ENCODE measurements around the gene KRTAP10-7.
"Not testable (repeated sequence)": the region's sequence is repeated elsewhere in the genome, so short reads cannot be mapped to it uniquely, and the experiment has no call there.

KRTAP10-7 gene

DNA sequence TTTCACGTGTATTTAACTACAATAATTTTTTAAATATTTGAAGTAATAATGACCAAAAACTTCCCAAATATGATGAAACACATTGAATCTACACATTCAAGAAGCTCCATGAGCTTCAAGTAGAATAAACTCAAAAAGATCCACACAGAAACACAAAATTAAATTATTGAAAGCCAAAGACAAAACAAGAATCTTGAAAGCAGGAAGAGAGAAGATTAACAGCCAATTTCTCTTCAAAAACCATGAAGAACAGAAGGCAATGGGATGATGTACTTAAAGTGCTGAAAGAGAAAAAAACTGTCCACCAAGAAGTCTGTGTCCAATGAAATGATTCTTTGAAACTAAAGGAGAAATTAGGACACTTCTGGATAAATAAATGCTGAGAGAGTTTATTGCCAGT lies 31.7 kb downstream of the KRTAP10-7 start:
- no peak for DNase-seq (ENCODE audit: low read depth, low spot score)

DNA sequence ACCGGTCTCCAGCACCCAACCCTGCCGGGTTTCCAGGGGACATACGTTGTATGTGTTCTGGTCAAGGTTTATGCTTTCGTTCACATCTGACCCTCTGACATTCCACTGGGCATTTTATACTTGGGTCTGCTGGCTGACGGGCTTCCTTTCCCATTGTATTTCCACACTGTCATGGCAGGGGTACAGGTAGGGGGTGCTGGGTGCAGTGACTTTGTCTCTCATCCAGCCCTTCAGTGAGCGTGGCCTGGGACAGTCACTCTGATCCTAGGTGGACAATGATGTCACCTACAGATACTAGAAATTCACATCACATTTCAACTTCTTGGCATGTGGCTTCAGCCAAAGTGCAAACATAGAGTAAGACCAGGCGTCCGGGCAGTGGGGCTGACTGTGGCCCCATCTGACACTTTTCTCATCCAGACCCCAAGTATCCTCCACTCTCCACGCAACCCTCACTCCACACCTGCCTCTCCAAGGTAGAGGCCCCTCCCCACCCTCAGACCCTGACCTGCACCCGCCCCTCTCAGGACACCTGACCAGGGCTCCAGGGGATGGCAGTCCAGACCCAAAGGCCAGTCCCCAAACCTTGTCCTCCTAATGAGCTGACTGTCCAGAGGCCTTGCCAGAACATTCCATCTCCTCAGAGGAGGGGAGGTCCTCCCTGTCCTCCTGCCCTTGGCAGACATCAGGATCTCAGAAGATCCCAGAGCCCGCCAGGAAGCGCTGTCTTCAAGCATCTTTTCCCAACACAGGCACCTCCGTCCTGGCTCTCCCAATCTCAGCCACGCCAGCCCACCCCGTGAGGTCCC lies 36.0 kb downstream of the KRTAP10-7 start:
- DNase-seq (ENCODE audit: low read depth, low spot score): no peak

DNA sequence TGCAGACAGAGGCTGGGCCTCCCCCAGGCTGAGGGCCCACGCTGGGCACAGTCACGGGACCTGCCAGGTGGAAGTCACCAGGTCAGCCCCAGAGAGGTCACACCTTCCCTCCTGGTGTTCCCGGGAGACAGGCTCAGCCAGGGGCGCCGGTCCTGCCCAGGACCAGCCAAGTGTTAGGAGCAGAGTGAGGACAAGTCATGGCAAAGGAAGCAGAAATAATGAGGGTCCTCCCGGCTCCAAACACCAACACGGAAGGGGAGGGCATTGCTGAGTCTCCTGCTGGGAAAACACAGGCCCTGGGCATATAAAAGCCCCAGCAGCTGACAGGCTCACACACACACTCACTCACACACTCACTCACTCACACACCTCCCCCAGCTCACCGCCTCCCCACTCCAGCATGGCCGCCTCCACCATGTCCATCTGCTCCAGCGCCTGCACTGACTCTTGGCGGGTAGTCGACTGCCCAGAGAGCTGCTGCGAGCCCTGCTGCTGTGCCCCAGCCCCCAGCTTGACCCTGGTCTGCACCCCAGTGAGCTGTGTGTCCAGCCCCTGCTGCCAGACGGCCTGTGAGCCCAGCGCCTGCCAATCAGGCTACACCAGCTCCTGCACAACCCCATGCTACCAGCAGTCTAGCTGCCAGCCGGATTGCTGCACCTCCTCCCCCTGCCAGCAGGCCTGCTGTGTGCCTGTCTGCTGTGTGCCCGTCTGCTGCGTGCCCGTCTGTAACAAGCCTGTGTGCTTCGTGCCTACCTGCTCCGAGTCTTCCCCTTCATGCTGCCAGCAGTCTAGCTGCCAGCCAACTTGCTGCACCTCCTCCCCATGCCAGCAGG lies 36.8 kb downstream of the KRTAP10-7 start, which contains the start of gene KRTAP10-10:
Gene KRTAP10-10 (plus strand): TSS at position 339 of the 833 bp plus-strand sequence. CDS start 62 bp downstream, at position 401.
- no peak for DNase-seq (ENCODE audit: low read depth, low spot score)

DNA sequence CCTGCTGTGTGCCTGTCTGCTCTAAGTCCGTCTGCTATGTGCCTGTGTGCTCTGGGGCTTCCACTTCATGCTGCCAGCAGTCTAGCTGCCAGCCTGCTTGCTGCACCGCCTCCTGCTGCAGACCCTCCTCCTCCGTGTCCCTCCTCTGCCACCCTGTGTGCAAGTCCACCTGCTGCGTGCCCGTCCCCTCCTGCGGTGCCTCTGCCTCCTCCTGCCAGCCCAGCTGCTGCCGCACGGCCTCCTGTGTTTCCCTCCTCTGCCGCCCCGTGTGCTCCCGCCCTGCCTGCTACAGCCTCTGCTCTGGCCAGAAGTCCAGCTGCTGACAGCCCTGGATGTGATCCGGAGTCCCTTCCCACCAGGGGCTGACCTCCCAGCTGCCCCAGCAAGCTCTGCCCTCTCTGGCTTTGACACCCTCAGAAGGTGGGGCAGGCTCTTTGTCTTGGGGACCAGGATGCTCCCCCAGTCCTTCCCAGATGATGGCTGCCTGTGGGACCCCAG lies 37.5 kb downstream of the KRTAP10-7 start:
- not testable (repeated sequence) for DNase-seq (ENCODE audit: low read depth, low spot score)

DNA sequence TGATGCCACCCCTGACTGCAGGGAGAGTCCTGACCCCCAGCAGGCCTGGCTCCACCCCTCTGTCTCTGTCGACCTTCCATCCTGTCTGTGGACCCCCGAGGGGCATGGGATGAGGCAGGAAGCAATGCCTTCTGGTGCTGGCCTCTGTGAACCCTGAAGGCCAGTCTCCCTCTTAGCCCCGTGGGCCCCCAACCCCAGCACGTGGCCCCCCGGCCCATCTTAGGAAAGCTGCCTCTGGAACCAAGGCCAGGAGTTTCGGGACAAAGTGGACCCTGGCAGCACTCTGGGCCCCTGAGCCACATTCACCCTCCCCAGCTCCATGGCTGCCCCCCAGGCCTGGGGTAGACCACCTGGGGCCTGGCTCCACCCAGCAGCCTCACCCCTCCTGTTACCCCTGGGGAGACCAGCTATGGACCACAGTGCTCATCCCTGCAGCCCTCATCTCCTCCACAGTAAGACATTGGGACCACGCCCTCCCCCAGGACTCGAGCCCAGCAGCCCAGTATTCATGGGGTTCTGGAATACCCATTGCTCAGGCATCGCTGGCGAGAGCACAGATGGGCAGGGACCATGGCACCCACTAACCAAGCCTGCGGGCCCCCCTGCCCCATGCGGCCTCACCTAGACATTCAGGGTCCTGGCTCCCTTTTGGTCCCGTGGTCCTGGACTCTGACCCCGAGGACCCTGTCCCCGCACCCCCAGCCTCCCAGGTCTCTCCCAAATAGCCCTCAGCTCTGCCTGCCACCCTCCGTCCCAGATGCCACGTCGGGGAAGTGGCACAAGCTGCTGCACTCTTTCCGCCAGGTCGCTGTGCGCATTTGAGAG lies 38.3 kb downstream of the KRTAP10-7 start:
- not testable (repeated sequence) for DNase-seq (ENCODE audit: low read depth, low spot score)

DNA sequence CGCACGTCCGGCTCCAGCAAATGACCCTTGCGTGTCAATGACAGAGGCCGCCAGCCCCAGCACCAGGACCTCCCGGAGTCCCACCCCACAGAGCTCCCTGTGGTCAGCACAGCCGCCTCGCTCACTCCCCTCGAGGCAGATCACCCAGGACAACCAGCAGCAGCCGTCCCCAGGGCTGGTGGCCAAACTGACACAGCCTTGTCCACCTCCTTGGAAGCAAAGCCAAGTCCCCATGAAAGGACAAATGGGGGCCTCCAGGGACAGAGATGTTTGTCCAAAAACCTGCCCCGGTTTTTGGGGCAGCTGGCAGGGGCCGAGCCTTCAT lies 38.9 kb downstream of the KRTAP10-7 start:
- DNase-seq (ENCODE audit: low read depth, low spot score): no peak

DNA sequence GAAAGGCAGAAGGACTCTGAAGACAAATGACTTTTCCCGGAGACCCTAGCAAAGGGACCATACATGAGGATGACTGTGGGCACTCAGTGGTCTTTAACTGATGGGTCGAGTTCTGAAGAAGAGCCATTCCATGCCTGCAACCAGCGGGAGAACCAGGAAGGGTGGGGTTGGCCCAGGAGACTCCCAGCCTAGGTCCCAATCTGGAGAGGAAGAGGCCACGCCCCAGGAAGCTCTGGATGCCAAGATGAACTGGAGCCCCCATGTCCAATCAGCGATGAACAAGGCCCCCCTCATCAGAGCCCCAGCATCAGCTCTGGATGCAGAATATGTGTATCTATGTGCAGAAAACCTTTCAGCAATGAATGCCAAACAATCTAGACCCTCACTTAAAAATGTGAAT lies 40.4 kb downstream of the KRTAP10-7 start:
- DNase-seq (ENCODE audit: low read depth, low spot score): no peak

DNA sequence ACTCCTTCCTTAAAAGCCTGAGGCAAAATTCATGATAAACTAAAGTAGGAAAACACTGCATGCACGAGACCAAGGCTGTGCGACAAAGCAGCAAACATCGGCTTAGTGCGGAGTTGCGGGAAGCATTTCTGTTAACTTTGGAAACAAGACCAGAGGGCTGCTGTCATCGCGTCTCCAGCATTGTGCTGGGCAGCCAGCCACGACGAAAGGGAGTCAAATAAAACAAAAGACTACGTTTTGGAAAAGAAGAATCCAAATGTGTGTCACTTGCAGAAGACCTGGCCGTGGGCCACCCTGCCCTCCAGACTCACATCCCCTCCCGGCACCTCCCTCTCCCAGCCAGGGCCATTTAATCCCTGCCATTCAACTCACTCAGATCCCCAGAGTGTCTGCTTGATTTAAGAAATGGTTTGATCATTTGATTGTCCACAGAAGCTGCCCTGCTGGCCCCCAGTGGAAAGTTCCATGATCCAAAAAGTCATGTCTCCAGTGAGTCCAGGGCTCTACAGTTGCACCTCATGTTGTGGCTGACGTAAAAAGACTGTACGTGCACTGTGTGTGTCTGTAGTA lies 43.4 kb downstream of the KRTAP10-7 start:
- DNase-seq (ENCODE audit: low read depth, low spot score): no peak

DNA sequence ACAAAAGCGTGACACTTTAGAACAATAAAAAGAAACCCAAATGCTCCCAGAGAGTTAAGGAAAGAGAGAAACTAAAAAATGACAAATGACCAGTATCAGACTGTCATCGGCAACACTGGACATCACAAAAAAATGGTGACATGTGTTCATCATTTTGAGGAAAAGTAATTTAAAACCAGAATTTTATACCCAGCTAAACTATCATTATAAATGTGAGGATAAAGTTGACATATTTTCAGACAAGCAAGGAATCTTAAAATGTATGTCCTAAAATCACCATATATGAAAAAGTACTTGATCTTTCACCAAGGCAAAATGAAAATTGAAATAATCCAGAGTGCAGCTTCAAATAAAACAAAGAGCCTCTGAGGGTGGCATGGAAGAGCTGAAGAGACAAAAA lies 44.5 kb downstream of the KRTAP10-7 start:
- DNase-seq (ENCODE audit: low read depth, low spot score): no peak

DNA sequence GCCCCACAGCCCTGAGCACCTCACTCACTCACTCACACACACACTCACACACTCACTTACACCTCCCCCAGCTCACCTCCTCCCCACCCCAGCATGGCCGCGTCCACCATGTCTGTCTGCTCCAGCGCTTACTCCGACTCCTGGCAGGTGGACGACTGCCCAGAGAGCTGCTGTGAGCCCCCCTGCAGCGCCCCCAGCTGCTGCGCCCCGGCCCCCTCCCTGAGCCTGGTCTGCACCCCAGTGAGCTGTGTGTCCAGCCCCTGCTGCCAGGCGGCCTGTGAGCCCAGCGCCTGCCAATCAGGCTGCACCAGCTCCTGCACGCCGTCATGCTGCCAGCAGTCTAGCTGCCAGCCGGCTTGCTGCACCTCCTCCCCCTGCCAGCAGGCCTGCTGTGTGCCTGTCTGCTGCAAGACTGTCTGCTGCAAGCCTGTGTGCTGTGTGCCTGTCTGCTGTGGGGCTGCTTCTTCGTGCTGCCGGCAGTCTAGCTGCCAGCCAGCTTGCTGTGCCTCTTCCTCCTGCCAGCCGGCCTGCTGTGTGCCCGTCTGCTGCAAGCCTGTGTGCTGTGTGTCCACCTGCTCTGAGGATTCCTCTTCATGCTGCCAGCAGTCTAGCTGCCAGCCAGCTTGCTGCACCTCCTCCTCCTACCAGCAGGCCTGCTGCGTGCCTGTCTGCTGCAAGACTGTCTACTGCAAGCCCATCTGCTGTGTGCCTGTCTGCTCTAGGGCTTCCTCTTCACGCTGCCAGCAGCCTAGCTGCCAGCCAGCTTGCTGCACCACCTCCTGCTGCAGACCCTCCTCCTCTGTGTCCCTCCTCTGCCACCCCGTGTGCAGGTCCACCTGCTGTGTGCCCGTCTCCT lies 46.2 kb downstream of the KRTAP10-7 start, which contains the start of gene KRTAP10-11:
Gene KRTAP10-11 (plus strand): TSS at position 49 of the 856 bp plus-strand sequence. CDS start 45 bp downstream, at position 94.
- DNase-seq (ENCODE audit: low read depth, low spot score): not testable (repeated sequence)

DNA sequence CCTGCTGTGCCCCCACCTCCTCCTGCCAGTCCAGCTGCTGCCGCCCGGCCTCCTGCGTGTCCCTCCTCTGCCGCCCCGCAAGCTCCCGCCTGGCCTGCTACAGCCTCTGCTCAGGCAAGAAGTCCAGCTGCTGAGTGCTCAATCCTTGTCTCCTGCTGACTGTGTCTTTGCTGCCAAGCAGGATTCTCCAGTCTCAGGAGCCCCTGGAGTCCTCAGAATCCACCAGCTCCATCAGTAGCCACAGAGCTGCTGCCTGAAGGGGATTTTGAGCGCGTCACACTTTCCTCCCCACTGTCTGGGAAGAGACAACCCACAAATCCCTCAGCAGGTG lies 46.8 kb downstream of the KRTAP10-7 start:
- DNase-seq (ENCODE audit: low read depth, low spot score): no peak

DNA sequence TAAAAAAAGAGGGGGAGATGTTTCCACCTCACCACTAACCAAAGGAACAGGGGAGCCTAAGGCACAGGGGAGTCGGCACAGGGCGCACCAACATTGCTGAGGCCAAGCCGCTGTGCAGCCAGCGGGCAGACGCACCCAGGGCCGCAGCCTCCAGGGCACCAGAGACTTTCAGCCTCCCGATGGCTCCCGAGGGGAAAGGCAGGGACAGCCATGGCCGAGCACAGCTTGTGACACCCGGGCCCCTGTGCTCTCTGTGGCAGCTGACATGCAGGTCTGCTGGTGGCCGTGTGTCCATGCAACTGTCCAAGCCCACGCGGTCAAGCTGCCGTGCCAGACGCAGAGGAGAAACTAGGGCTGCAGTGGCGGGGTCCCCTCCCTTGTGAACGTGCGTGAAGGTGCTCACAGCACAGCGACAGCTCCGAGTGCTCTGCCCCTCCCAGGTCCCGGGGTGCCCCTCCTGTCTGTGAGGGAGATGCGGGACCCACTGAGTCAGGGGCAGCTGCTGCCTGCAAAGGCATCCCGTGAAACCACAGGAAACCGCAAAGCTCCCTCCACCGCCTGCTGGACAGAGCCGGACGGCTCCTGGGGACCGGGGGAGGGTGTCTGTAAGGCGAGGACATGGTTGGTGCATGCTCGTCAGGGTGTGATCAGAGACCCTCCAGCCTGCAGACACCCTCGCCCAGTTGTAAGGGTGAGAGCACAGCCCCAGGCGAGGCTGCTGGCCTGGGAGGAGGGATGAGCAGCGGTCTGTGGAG lies 48.3 kb downstream of the KRTAP10-7 start:
- DNase-seq (ENCODE audit: low read depth, low spot score): no peak

DNA sequence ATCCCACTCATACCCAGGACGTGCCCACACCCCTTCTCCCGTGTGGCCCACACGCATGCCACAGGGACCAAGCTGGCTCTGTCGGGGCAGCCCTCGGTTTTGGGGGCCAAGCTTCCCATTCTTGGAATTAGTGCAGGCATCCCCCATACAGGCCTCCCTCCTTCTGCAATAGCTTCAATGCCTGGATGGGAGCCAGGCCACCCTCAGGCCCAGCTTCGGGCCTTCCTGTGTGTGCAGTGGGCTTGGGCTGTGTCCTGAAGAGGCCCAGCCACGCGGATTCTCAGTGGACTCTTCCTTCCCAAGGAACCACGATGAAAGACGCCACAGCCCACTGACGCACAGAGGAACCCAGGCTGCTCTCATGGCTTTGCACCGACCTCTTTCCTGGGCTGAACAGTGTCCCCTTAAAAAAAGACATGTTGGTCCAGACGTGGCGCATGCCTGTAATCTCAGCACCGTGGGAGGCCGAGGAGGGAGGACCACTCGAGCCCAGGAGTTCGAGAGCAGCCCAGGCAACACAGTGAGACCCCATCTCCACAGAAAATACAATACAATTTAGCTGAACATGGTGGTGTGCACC lies 49.2 kb downstream of the KRTAP10-7 start:
- DNase-seq (ENCODE audit: low read depth, low spot score): no peak

DNA sequence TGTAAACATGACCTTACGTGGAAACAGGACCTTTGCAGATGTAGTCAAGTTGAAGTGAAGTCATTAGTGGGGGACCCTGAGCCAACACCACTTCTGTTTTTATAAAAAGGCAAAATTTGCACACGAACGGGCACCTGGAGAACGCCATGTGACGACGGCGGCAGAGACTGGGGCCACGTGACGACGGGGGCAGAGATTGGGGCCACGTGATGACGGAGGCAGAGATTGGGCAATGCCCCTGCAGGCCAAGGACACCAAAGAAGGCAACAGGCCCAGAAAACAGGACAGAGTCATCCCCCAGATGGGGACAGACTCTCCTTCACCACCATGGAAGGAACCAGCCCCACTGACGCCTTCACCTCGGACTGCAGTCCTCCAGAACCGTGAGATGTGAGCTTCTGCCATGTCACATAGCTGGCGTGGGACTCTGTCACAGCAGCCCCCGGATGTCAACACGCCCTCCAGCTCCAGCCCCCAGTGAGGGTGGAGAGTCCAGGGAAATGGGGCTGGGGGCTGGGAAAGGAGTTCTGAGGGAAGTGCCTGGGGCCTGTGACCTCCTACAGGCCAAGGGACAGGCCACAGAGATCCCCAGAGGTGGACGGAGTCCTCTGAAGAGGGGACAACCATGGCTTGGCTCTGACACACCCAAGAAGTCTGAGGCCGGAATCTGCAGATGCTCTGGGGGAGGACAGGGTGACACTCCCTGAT lies 50.0 kb downstream of the KRTAP10-7 start:
- no peak for DNase-seq (ENCODE audit: low read depth, low spot score)

DNA sequence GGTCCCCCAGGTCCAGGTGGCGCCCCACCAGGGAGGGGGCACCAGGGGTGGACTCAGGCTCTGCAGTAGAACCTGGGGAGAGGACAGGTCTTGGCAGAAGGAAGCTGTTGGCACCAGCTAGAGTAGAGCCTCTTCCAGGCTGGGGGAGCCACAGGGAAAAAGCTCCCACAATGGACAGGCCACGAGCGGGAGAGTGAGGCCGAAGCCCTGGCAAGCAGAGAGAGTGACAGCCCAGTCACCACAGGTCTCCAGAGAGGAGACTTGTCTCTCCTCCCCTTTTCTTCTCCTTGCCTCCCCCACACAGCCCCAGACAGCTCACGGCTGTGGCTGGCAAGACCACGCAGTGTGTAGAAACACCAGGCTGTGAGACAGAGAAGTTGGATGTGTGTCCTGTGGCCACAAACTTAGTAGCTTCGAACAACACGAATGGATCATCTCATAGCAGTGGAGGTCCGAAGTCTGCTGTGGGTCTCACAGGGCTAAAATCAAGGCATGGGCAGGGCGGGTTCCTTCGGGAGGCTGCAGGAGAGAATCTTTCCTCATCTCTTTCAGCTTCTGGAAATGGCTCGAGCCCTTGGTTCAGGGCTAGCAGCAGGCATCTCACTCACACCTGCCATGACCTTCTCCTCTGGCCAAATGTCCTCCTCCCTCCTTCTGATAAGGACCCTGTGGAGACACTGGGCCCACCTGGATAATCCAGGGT lies 50.7 kb downstream of the KRTAP10-7 start:
- DNase-seq (ENCODE audit: low read depth, low spot score): no peak

All from activated CD4-positive, CD25-positive, alpha-beta regulatory T cell treated with anti-CD3 and anti-CD28 coated beads, Interleukin-2, amount 50 U/mL, for 16 hours (primary cell).